Omental fat pad (tissue), 4 donors: ENCODE data around the gene COLEC12. TPM values are rescaled to one million over a fixed set of nuclear protein-coding genes. Genes with fewer than 3 reads are reported as not detected.

Experiments
- ATAC-seq: fragments of 150-250 bp; one replicate; pipeline ENCODE4 v1.9.1; 2016; ENCODE audit warnings: mild to moderate bottlenecking, moderate library complexity; ENCODE audit not compliant: low FRiP score
- DNase-seq: peaks from one replicate; pipeline ENCODE4 v3.0.0-alpha.2; 2019; ENCODE audit warnings: low spot score
- CTCF ChIP-seq, 3 donors: fragments of 450-650 bp; IDR thresholded peaks; one replicate each; pipeline ENCODE4 v1.5.1; 2016 to 2017; ENCODE audit warnings: antibody characterized with exemption in 3 of 3, mild to moderate bottlenecking in 3 of 3, moderate library complexity in 2 of 3
- total RNA-seq, 4 donors: library from RNA; depleted of rRNA; stranded (reverse); fragments of >200 nt; gene quantifications; one replicate each; pipeline ENCODE4 v1.1.0, GENCODE V29; 2016

The COLEC12 gene
- total RNA-seq, 4 donors from 2014 or later, result 25.3 to 54.8 (median 42.7) TPM

GRCh38 chr18:389658-390357 is 110.7 kb downstream of the COLEC12 start:
- no peak for TF ChIP-seq CTCF (IDR thresholded peaks at IDR 0.05)
- ATAC-seq (no peak), DNase-seq (no peak)

- TF ChIP-seq CTCF (IDR thresholded peaks at IDR 0.05), result no peak
- ATAC-seq, result no peak
- no peak for DNase-seq
Observed at GRCh38 chr18:388200-388599, 112.3 kb downstream of the COLEC12 start.

DNA sequence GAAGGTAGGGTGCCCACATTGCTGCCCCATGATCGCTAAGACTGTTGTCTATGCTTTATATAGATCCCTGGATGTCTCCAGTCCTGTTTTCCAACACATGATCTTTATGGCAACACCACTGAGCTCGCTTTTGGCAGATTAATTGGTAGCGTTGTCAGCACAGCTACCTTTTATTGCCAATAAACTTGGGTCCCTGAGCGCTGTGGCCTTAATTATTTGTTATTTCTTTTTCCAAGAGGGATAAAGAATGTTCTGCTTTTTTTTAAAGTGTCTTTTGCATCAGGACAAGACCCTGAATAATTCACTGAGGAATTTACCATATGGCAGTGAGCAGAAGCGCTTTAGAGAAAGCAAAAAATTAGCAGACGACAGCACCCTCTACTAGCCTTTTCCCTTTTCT is 113.5 kb downstream of the COLEC12 start:
- TF ChIP-seq CTCF (IDR thresholded peaks at IDR 0.05), result no peak
- DNase-seq (no peak), ATAC-seq (no peak)

GRCh38 chr18:384897-385296 is 115.6 kb downstream of the COLEC12 start:
- no peak for DNase-seq
- TF ChIP-seq CTCF (IDR thresholded peaks at IDR 0.05), result no peak
- no peak for ATAC-seq

DNA sequence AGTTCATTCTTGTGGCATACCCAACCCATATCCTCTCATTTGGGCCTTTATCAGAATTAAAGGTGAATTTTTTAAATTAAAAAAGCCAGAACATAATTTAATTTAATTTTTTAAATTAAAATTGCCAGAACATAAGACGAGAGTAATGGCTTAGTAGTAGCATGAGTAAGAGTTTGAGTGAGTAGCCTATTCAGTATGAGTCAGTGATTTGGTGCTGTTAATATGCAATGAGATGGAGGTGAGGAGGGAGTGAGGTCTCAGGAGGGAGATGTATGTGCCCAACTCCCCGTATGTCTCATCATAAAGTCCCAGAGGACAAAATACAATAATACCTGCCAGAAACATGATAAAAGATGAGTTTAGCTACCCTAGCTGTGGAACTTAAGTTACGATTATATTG is 117.4 kb downstream of the COLEC12 start:
- TF ChIP-seq CTCF (IDR thresholded peaks at IDR 0.05), result no peak
- ATAC-seq (no peak), DNase-seq (no peak)

- DNase-seq, result no peak
- no peak for TF ChIP-seq CTCF (IDR thresholded peaks at IDR 0.05)
- no peak for ATAC-seq
Observed at GRCh38 chr18:382423-382984, 118.0 kb downstream of the COLEC12 start.
